ENCODE data around the gene GALNT8. TPM values are rescaled to one million over a fixed set of nuclear protein-coding genes. Genes with fewer than 3 reads are reported as not detected.
"Not testable (repeated sequence)": the region's sequence is repeated elsewhere in the genome, so short reads cannot be mapped to it uniquely, and the experiment has no call there.

Gene GALNT8, protein sequence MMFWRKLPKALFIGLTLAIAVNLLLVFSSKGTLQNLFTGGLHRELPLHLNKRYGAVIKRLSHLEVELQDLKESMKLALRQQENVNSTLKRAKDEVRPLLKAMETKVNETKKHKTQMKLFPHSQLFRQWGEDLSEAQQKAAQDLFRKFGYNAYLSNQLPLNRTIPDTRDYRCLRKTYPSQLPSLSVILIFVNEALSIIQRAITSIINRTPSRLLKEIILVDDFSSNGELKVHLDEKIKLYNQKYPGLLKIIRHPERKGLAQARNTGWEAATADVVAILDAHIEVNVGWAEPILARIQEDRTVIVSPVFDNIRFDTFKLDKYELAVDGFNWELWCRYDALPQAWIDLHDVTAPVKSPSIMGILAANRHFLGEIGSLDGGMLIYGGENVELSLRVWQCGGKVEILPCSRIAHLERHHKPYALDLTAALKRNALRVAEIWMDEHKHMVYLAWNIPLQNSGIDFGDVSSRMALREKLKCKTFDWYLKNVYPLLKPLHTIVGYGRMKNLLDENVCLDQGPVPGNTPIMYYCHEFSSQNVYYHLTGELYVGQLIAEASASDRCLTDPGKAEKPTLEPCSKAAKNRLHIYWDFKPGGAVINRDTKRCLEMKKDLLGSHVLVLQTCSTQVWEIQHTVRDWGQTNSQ
- total RNA-seq = 1 to 10 TPM; 1.9 to 2.6 TPM
- long read RNA-seq, donor 1 = 0 reads
- long read RNA-seq, donor 2 = 0 reads

DNA sequence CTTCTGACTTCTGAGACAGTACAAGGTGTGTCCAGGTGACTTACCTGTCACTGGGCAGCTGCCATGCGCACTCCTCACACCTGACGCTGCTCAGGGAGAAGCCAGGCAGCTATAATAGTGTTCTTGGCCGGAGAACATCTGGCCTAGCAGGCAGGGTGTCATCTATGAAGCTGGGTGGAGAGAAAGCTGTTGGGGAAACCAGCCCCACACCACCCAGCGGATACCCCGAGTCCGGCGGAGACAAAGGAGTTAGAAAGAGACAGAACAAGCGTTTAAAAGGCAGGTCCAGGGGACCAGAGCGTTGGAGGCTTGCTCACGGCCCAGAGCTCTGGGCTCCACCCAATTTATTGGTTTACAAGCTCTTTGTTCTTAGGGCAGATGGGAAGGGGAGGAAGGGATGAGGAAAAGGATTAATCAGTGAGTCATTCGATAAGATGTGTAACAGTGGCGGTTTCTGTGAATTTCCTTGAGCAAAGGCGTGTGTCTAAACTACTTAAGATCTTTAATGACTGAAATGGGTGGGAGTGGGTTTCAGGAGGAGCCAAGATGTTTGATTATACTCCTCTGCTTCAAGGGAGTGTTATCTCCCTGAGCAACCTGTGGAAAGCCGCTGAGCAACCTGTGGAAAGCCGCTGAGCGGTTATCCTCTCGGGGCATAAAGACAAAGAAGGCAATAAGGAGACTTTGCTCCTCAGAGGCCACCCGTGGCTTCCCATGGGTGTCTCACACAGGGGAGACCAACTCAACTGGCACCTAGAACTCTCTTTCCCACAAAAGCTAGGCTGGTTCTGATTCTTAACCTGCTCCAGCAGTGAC, at the start of gene GALNT8:
GALNT8 (plus strand) TSS at position 580 of the 816 bp plus-strand sequence. CDS start 278 bp downstream, outside the sequence.
- DNase-seq (ENCODE audit: low spot score) = no peak
- intact Hi-C loops (cut with DNase I) = loop anchor here in 1 of 2 donors (1.0 kb wide), 1 partner anchor 39 kb away; no protein-coding TSS in a partner anchor

DNA sequence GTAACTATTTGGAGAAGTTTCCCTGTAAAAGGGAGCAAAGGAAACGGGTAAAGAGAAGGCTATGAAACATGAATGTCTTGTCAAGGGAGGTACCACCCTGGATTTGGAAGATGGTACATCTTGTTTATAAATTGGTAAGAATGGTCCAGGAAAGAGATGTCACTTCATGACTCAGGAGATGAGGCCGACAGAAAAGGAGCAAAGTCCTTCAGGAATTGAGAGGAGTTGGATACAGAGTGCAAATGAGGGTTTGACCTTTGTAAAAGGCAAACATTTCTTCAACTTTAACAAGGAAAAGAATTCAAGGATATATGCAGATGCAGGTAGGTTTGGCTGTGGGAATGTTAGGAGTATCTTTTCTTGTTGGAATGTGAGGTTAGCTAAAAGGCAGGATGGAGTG, 40.5 kb upstream of the GALNT8 start:
- no peak for DNase-seq (ENCODE audit: low spot score)
- intact Hi-C loops (cut with DNase I) = no loop called here

DNA sequence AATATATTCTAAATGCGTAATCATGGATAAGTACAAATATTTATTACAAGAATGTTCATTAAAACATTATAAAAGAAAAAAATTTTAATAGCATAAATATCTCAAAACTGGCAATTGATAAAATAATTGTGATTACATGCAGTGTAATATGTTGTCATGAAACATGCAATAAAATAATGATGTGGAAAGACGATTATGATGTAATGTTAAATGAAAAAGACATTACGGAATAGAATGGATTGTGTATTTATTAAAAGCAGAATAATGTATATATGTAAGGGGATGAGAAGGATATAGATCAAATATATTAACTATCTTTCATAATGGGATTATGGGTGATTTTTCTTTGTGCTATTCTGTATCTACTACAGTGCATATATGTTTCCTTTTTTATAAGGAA, 38.5 kb upstream of the GALNT8 start:
- intact Hi-C loops (cut with DNase I) = no loop called here
- no peak for DNase-seq (ENCODE audit: low spot score)

DNA sequence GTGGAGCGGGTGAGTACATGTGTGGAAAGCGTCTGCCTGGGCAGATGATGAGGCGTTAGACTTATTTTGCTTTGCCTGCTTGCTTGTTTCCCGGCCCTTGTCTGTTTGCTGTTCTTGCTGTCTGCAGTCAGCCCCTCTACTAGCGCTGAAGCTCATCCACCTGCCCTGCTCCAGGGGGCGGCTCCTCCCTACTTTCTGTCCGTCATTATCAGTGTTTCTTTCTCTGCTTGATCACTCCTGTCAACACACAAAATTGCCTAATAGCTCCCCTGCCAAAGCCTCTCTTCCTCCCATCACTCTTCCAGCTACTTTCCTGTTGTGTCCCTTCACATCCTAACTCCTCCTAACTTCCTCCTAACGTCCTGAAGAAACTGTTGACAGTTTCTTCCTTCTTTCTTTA, 34.9 kb upstream of the GALNT8 start:
- intact Hi-C loops (cut with DNase I) = no loop called here
- DNase-seq (ENCODE audit: low spot score) = no peak

DNA sequence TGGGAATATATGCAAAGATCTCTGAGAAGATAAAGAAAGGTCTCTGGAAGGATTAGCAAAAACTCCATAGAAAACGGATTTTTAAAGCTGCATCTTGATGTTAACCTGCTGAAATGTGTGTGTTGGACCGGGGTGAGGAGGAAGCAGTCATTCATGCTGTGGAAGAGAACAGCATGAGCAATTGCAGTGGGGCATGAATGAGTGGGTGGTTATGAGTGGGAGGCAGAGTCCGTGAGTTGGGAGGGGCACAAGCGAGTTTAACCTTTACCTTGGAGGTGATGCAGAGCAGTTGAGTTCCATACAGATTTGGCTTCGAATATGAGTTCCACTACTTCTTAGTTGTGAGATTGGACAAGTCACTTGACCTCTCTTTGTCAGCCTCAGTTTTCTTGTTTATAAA, 29.4 kb upstream of the GALNT8 start:
- intact Hi-C loops (cut with DNase I) = no loop called here
- no peak for DNase-seq (ENCODE audit: low spot score)

DNA sequence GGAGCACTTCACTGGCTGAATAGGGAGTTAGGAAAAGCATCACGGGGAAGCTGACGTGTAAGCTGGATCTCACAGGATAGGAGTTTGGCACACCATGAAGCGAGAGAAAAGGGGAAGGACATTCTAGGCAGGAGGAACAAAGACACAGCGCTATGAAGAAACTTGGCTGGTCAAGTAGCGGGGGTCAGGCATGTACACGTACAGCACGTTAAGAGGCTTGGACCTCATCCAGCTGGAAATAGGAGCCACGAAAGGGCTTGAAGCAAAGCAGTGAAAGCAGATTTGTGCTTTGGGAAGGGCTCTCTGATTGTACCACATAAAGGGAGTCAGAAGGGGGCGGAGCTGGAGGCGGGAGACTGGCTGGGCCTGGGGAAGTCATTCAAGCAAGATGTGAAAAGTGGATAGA, 19.6 kb upstream of the GALNT8 start:
- intact Hi-C loops (cut with DNase I) = no loop called here
- DNase-seq (ENCODE audit: low spot score) = peak; percentile 85

DNA sequence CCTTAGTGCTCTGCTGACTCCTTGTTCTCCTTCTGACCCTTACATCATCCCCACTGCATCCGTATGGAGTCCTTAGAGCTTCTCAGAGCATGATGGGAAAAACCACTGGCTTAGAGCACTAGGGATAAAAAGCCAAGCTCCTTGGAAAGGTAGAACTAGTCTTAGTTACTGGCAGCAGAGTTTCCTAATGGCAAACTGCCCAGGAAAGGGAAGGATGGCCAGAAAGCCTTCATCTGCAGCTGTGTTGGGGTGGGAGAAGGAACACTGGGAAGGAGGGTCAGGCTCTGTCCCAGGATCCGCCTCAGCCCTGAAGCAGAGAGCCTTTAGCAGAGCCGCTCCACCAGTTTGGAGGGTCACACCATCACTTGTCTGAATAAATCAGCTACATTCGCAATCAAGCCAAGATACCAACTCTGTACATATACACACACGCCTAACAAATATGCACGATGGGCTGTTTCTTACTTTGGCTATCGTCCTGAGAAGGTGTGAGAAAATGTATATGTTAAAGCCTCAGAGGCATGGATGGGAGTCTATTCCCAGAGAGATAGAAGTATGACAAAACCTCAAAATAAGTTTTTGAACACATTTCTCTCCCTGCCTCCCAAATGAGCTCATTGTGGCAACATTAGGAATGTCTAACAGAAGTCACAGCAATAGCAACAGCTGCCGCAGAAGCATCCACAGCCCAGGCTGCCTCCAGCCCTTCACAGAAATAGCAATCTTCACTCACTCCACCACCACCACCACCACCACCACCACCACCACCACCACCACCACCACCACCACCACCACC, 18.6 kb upstream of the GALNT8 start:
- intact Hi-C loops (cut with DNase I) = no loop called here
- DNase-seq (ENCODE audit: low spot score) = no peak

DNA sequence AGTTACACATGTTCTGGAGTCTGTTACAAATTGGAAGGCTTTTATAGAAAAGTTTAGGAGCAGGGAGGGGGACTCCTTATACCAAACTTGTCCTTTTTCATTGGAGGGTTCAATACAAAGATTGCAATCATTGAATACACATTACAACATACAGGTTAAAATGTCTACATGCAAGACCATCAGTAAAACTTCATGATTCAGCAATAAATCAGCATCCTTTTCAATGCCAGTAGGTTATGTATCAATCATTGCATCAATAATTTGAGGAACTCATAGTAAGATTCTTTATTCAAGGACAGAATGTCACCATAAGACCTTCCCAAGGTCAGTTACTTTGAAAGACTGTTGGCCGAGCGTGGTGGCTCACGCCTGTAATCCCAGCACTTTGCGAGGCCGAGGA, 16.5 kb upstream of the GALNT8 start:
- no peak for DNase-seq (ENCODE audit: low spot score)
- intact Hi-C loops (cut with DNase I) = no loop called here

DNA sequence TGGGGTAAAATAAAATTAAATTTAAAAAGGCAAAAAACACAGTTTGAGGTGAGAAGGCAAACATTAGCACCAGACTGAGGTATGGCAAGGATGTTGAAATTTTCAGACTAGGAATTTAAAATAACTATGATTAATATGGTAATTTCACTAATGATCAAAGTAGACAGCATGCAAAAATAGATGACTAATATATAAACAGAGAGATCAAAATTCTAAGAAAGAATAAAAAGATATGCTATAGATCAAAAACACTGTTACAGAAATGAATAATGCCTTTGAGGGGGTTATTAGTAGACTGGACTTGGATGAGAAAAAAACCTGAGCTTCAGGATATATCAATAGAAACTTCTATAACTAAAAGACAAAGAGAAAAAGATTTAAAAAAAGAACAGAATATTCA, 14.4 kb upstream of the GALNT8 start:
- no peak for DNase-seq (ENCODE audit: low spot score)
- intact Hi-C loops (cut with DNase I) = no loop called here

DNA sequence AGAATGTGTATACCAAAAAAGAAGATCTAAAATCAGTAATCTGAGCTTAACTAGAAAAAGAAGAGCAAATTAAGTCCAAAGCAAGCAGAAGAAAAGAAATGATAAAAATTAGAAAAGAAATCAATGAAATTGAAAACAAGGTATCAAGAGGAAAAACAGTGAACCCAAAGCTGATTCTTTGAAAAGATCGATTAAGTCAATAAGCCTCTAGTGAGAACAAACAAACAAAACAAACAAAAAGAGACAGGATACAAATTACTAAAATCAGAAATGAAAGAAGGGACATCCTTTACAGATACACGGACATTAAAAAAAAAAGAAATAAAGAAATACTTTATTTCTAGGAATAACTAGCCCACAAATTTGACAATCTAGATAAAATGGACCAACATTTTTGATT, 12.9 kb upstream of the GALNT8 start:
- DNase-seq (ENCODE audit: low spot score) = no peak
- intact Hi-C loops (cut with DNase I) = no loop called here

DNA sequence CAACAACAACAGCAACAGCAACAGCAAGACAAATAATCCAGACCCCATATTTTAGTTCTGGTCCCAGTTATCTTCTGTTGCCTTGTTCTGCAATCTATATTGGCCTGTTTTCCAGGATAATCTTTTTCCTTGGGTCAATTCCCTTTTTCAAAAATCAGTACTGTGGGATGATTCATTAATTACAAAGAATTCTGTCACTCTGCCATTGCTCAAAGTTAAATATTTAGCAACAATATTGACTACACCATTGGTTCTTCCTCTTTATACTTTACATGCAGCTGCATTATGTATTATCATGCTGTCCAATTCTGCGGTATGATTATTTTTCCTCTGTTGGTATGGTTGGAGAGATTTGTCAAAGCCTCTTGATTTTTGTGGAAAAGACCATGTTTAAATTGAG, 10.1 kb upstream of the GALNT8 start:
- intact Hi-C loops (cut with DNase I) = no loop called here
- DNase-seq (ENCODE audit: low spot score) = no peak

DNA sequence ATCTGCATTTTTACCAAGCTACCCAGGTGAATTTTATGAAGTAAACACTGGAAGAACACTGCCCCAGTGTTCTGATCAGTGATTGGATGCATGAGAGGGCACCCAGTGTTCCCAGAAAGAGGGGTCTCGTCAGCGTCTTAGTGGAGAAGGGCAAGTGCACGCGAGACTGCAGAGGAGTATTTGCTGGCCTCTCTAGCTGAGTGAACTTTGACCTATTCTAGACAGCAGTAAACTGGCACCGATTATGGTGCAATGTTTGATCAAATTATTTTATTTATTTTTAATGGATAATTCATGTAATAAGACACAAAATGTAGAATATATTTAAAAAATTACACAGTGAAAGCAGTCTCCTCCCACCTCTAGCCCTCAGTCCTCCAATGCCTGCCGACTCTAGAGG, 5.3 kb upstream of the GALNT8 start:
- DNase-seq (ENCODE audit: low spot score) = no peak
- intact Hi-C loops (cut with DNase I) = no loop called here

DNA sequence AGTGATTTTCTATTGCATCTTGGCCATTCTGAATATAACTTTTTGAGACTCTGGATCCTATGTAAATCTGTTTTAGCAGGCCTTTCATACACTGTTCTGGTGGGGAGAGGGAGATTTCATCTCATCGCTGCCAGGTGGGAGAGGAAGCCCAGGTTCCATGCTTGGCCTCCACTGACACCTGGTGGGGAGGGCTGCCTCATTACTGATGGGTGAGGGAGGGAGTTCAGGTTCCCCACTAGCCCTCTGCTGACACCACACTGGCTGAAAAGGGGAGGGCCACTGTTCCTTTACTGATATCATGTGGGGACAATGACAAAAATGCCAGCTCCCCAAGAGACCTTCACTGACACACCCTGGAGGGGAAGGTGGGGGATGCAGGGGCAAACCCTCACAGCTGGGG, 2.4 kb upstream of the GALNT8 start:
- no peak for DNase-seq (ENCODE audit: low spot score)
- intact Hi-C loops (cut with DNase I) = no loop called here

DNA sequence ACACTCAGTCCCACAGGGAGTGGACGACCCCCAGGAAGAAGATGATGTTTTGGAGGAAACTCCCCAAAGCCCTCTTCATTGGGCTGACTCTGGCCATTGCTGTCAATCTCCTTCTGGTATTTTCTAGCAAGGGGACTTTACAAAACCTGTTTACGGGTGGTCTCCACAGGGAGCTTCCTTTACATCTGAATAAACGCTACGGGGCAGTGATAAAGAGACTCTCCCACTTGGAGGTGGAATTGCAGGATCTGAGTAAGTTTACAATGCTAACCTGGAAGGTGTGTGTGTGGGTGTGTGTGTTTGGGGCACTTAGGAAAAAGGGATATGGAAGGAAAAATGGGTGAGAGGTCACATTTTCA, 416 bp downstream of the GALNT8 start:
- intact Hi-C loops (cut with DNase I) = no loop called here
- DNase-seq (ENCODE audit: low spot score) = no peak

DNA sequence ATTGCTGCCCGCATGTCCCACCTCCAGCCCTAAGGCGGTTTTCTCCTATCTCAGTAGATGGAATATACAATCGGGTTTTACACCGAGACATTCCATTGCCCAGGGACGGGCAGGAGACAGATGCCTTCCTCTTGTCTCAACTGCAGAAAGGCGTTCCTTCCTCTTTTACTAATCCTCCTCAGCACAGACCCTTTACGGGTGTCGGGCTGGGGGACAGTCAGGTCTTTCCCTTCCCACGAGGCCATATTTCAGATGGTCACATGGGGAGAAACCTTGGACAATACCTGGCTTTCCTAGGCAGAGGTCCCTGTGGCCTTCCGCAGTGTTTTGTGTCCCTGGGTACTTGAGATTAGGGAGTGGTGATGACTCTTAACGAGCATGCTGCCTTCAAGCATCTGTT, 1.4 kb downstream of the GALNT8 start:
- intact Hi-C loops (cut with DNase I); DNase-seq (ENCODE audit: low spot score): not testable (repeated sequence)

DNA sequence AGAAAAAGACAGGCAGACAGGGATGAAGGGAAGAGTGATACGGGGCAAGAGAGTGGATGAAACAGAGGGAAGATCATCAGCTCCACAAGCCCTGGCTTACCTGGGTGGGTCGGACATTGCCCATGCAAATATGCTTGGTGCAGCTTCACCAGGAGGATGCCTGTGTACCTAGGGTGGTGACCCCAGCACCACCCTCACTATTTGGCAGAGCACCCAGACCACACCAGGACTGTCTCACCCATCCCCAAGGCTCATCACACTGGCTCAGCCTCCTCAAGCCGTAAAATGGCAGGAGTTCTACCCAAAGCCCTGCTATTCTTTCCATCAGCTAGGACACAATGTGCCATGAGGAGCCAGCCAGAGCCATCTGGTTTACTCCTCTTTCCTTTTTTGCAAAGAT, 3.0 kb downstream of the GALNT8 start:
- intact Hi-C loops (cut with DNase I) = no loop called here
- DNase-seq (ENCODE audit: low spot score) = no peak

DNA sequence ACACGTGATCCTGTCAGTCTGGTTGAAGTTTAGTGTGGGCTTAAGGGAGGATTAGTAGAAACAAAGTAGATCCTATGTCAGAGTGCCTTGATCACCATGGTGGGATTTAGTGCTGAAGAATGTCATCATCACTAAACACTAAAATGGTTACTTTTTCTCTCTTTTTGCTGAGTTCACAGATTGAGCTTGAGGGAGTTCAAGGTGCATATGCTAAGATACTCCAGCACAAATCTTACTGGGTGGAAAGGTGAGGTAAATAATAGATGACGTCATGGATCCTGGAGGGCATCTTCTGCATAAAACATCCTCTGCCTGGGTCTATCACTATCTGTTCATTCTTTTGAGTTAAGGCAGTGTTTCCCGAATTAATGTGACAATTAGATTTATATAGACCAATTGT, 4.9 kb downstream of the GALNT8 start:
- intact Hi-C loops (cut with DNase I) = no loop called here
- no peak for DNase-seq (ENCODE audit: low spot score)

DNA sequence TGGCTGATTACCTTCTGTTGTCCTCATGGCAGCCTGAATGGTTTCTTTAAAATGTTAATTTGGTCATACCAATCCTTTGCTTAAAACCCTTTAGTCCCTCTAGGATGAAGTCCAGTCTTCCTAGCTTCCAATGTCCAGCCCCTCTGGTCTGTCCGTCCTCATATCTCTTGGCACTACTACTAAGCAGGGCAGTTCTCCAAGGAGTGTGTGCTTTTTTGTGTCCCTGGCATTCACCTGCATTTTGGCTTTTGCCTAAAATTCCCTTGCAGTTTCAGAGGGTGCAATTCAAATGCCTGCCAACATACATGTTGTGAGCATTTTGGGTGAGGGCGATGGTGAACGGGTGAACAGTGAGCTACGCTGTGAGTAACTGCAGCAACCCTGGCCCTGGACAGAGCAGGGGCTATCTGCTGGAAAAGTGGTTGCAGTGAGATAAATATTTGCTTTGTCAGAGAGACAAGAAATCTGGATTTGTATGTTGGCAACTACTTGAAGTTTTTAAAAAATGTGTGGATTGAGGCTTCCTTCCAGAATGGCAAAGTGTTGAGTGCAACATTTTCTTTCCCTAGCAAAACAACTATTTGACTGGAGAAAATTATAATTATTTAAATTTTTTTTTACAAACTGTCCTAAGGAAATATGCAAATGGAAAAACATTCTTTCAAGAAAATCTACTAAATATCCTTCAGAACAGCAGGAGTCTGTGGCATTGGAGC, 14.6 kb downstream of the GALNT8 start:
- intact Hi-C loops (cut with DNase I) = no loop called here

DNA sequence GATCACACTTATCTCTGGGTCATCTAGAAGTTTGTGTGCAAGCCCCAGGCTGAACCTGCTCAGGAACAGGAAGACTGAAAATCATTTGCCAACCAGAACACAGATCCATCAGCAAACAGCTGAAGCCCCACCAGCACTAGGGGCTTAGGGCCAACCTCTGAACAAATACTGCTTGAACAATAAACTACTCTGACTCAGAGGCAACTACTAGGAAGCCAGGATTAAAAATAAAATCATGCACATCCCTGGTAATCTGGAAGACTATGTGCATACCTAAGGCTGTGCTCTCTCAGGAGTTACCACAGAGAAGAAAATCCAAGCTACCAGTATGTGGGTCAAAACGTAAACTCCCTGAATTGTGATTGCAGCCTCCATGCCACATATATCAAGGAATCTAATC, 15.9 kb downstream of the GALNT8 start:
- intact Hi-C loops (cut with DNase I) = no loop called here
- no peak for DNase-seq (ENCODE audit: low spot score)

More for the DNA sequence above, 14.6 kb downstream of the GALNT8 start:
- DNase-seq (ENCODE audit: low spot score) = no peak
